HCEC 1CT (cell line): ENCODE results near the gene CRIP2.

Source experiments
- DNase-seq: peaks from one replicate; pipeline ENCODE4 v3.0.0-alpha.2; 2017

The CRIP2 gene

DNA sequence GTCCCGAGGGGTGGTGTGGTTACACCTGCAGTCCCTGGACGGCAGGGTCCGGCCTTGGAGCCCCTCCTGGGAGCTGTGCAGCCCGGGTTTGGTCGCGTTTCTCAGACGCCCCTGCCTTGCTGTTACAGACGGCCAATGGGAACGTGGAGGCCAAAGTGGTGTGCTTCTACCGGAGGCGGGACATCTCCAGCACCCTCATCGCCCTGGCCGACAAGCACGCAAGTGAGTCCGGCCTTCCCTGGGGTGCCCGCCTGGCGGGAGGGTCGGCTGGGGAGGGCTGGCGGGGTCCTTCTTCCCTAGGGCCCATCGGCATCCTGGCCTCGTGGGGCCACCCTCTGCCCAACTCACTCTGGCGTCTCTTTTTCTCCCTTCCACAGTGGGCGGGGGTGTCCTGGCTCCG, 29.3 kb upstream of the CRIP2 start:
- no peak for DNase-seq

DNA sequence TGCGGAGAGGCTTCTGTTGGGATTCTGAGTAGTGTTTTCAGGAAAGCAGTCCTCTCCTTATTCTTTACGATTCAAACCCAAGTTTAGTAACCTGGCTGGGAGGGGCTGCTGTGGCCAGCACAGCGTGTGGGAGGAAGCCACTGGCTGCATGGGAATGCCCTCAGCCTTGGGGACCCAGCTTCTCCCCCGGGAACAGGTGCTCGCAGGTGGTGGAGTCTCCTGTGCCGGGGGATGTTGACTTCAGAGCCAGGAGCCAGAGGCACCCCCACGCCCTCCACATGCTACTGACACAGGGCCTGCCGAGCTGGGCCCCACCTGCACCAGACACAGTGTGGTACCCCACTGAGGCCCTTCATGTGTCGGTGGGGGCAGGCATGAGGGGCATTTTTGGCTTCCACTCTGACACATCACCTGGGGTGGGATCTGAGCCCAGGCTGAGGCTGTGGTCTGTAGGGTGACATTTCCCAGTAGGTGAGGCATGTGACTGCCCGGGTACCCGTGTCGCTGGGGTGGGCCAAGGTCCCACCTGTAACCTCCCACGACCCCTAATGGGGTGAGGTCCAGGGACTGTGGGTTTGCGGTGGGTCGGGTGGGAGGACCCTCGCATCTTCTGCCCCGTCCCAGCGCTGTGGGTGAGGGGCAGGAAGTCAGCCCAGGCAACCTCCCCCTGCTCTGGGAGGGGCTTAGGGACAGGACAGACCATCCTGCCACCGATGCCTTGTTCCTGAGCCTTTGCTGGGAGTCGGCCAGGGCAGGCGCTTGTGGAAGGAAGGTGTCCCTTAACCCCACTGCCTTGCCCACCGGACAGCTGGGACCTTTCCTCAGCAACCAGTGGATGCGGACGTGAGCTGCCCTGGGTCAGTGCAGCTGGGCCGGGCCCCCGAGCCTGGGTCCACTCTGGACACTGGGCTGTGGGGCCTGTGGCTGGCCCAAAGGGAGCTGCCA, 28.4 kb upstream of the CRIP2 start:
- DNase-seq, result no peak

DNA sequence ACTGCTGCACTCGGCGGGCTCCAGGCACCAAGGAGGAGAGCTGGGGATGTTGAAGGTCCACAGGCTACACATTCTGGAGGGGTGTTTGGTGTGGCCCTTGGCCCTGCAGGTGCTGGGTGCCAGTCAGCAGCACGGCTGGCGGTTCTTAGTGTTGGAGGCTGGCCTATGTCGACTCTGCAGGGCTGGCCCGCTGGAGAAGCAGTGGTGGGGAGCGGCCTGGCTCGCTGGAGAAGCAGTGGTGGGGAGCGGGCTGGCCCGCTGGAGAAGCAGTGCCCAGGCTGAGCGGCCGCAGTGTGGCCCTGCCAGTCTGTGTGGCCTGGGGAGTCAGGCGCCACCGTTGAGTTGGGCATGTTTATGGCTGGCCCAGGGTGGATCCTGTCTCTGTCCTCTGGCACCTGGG, 27.6 kb upstream of the CRIP2 start:
- no peak for DNase-seq

DNA sequence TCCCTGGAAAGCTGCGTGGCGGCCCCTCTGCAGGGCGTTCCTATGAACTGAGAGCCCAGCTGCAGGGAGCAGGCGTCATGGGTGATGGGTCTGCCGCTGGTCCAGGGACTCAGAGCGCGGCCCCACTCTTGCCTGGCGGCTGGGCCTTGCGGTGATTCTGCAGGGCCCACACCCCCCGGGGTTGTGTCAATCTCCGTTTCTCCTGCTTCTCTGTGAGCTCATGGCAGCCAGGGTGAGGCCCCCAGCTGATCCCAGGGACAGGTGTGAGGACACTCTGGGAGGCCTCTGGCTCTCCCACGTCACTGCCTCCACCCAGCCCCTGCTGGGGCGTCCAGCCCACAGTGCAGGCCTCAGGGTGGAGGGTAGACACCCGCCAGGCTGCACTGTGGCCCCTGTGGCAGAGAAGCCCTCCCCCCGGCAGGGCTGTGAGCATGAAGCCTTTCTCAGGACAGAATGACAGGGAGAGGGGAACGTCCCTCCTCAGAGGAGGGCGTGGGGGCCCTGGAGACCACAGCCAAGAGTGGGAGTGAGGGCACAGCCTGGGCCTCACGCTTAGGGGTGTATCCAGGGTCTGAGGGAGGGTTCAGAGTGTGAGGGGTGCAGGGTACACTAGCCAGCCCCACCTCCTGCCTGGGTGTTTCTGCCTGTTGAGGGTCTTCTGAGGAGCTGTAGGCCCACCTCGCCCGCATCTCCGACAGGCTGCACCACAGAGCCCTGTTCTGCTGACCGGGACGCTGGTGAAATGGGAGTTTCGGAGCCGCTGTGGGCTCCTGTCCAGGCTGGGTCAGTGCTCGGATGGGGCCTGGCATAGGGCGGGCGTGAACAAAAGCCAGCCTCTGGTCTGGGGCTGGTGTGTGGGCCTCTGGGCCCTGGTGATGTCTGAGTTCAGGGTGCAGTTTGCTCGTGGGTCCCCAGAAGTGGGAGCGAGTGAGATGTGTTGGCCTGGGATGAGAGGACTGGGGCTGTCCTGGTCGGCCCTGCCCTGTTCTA, 26.7 kb upstream of the CRIP2 start:
- no peak for DNase-seq

DNA sequence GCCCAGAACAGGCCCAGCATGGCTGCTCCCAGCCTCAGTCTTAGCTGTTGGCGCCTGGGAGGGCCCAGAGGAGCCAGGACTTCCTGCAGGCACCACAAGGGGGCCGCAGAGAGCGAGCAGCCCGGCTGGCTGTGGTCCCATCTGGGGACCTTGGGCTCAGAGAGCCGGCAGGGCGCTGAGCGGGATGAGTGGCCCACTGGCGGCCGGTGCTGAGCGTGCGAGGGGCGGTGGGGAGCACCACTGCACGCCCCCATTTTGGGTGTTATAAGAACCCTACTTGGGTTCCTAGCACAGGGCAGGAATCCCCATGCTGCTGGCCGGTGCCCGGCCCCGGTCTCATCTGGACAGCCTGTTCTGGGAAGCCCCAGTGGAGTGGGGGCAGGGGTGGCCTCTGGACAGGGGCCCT, 25.9 kb upstream of the CRIP2 start:
- DNase-seq, result peak; percentile 9

DNA sequence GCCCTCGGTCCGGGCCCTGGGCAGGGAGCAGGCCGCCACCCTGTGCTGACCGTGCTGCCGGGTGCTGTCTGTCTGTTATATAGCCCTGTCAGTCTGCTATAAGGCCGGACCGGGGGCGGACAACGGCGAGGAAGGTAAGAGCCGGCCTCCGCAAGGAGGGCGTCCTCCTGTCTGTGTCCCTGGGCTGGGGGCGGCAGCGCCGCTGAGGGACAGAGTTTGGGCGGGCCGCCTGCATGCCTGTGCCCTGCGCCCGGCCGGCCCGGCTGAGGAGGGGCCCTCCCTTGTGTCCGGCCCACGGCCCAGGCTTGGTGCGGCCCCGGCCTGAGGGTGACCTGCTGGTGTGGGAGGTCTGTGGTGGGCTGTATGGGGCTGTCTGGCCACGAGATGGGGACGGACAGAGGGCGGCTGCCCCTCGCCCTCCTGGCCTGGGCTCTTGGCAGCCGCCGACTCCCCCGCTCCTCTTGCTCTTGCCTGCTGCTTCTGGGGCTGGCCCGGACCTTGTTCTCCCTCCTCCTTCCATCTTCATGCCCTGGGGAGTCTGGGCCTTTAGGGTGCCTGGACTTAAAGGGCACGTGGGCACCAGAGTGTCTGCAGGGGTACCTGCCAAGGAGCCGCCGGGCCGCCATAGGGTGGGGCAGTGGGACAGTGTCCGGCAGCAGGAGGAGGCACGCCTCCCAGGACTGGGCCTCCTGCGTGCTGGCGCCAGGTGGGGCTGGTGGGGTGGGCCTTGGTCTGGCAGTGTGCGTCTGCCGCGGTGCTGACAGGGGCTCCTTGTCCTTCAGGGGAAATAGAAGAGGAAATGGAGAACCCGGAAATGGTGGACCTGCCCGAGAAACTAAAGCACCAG, 25.1 kb upstream of the CRIP2 start:
- no peak for DNase-seq

DNA sequence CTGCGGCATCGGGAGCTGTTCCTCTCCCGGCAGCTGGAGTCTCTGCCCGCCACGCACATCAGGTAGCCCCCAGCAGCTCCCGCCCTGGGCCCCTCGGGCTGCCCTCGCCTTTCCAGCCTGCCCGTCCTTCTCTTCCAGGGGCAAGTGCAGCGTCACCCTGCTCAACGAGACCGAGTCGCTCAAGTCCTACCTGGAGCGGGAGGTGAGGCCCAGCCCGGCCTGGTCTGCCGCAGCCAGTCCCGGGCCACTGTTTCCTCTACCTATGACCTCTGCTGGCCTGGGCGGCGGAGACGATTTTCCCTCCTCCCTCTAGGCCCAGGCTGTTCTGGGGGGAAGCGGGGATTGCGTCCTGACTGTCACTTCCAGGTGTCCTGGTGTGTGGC, 24.5 kb upstream of the CRIP2 start:
- DNase-seq, result no peak

DNA sequence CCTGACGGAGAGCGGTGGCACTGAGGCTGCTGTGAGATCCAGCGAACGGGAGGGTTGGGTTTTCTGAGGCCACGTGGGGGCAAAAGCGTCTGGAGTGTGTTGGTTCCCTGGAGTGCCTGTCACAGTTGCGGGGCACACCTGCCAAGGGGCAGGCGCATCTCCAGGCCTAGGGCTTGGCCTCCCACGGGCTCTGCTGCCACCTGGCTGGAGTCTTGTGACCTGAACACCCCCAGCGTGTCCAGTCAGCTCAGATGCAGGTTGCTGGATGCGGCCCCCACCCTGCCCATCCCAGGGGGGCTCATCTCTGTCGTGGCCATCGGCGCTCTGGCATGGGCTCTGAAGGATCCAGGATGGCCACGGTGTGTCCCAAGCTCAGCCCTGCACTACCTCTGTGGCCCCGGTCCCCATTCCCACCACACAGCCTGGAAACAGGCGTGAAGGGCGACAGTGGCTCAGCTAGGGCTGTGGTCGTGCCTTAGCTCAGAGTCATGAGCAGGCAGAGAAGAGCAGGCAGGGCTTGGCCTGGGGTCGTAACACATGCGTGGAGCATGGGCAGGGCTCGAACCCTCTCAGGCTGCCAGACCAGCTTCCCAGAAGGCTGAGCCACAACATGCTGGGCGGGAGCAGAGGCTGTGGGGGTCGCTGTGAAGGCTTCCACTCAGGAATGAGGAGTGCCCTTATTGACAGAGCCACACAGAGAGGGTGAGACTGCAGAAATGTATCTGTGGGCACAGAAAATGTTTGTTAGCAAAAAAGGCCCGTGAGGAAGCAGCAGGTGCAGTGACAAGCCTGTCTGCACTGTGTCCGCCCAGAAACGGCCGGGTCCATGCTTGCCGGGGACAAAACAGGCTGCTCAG, 23.5 kb upstream of the CRIP2 start:
- DNase-seq, result no peak

DNA sequence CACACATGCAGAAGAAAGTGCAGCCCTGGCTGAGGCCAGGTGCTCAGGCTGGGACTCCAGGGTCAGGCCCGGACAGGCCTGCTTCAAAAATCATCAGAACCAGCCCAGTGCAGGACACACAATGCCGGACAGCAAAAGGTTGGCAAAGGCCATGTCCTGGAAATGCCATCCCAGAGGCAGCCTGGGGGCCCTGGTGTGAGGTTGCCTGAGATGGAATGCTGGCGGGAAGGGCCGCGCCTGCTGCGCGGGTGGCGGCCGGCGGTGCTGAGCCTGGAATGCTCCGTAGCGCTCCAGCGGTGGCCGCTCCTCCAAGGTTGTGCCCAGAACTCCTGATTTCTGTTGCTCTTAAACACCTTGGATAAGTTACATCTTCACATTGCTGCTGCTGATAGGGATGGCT, 21.7 kb upstream of the CRIP2 start:
- DNase-seq, result no peak

DNA sequence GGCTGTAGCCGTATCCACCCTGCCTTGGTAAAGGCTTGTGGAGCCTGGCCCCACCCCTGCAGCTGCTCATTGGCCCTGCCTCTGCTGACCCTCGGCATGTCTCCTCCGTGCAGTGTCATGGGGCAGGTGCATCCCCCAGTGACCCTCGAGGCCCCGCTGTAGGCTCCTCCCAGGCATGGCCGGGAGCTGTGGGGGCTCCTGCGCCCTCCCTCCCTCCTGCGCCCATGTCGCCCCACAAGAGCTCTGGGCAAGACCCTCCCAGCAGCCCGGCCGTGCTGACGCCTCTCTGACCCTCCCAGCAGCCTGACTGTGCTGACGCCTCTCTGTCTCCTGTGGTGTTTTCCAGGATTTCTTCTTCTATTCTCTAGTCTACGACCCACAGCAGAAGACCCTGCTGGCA, 20.8 kb upstream of the CRIP2 start:
- DNase-seq, result no peak

DNA sequence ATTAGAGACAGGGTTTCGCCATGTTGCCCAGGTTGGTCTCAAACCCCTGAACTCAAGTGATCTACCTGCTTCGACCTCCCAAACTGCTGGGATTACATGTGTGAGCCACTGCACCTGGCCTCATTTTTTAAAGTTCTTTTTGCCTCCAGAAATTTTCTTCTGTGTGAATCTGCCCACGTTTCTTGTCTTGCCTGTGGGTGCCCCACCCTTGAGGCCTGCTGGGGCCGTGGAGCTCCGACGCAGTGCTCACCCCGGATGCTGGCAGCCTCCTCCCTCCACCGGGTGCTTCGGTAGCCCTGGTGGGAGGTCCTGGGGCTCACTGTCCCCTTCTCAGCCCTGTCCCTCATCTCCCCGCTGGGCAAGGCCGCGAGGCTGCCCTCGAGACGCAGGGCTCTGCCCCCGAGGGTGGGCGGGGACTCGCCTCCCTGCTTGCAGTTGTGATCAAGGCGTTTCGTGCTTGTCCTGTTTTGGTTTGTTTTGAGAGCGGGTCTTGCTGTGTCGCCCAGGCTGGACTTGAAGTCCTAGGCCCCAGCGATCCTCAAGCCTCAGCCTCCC, 19.5 kb upstream of the CRIP2 start:
- no peak for DNase-seq

DNA sequence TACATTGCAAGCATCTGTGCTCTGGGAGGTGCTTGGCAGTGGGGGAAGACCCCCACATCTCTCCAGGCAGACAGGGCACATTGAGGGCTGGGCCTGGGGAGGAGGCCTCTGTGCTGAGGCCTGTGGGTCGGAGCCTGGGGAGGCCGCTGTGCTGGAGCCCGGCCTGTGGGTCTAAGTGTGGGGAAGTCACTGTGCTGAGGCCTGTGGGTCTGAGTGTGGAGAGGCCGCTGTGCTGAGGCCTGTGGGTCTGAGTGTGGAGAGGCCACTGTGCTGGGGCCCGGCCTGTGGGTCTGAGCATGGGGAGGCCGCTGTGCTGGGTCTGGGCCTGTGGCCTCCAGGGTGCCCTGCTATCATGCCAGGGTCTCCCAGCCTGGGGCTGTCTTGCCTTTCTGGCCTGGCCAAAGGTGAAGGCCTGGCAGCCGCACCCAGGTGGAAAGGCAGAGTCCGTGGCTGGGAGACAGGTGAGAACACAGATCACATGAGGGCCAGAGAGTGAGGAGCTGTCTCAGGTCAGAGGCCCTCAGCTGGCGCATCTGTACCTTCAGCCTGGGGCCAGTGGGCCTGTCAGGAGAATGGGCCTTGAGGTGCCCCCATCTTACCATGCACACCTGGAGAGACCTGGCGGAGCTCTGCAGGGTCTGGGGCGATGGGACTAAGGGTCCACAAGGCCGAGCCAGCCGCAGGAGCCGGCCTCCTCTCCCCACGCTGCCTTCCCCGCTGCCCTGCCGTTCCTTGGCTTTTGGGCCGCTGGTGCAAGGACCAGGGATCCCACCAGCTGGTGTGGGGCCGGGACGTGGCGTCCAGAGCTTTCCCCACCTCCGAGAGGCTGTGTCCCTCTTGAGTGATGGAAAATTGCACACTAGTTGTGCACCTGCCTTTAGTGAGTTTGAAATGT, 18.6 kb upstream of the CRIP2 start:
- no peak for DNase-seq

DNA sequence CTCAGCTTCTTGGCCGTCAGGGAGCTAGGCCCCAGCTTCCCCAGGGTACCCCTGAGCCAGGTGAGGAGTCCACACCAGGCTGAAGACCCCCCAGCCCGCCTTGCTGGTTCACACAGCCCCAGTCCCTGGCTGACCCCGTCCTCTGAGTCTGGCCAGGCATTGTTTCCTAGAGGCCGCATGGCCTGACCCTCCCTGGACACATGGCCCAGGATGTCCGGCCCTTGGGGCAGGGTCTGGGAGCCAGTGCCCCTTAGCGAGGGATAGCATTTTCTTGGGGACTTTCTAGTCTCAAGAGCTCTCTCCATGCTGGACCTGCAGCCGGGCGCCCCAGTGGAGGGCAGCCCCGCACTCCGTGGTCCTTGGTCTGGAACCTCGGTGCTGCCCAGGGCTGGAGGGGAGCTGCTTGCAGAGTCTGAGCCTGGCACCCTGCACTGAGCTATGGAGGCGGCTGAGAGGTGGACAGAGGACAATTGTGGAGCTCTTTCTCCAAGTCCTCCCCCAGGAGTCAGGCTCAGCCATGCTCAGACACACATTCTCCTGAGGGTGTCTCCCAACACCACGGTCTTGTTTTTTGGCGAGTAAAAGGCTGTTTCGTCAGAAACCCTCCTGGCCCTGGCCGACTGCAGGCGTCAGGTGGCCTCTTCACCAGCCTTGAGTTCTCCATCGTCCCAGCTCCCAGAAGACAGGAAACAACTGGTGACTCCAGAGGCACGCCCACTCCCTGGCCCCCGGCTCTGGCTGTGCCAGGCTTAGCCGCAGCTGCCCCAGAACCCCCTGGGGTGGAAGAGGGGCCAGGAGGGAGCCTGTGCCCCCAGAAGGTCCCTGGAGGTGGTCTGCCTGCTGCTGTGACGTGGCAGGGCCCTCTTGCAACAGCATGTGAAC, 17.6 kb upstream of the CRIP2 start:
- no peak for DNase-seq

DNA sequence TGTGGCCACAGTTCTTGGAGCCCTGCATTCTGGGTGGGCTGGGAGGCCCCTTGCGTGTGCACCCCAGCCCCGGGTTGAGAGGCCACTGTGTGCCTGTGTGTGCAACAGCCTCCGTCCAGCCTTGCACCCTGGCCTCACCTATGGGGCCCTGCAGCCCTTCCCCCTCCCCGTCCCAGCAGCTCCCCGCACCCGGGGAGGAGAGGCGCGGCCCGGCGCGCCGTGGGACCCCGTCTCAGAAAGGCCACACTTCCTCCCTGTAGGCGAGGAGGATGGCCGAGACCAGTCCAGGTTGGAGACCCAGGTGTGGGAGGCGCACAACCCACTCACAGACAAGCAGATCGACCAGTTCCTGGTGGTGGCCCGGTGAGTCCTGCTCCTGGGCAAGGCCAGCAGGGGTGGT, 16.6 kb upstream of the CRIP2 start:
- DNase-seq, result no peak

DNA sequence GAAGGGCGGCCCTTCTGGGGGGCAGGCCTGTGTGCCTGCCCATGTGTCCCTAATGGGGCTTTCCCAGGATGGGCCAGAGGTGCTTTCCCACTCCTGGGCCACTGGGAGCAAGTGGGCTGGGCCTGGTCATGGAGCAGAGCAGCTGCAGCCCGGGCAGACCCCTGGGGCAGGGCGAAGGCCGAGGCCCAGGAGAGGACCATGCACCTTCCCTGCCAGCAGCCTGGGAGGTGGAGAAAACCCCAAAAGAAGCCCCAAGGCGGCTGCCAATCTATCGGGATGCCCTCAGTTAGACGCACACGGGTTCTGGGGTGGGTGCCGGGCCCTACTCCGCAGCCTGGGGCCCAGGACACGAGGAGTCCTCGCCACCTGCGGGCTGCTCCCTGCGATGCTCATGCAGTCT, 16.1 kb upstream of the CRIP2 start:
- no peak for DNase-seq

DNA sequence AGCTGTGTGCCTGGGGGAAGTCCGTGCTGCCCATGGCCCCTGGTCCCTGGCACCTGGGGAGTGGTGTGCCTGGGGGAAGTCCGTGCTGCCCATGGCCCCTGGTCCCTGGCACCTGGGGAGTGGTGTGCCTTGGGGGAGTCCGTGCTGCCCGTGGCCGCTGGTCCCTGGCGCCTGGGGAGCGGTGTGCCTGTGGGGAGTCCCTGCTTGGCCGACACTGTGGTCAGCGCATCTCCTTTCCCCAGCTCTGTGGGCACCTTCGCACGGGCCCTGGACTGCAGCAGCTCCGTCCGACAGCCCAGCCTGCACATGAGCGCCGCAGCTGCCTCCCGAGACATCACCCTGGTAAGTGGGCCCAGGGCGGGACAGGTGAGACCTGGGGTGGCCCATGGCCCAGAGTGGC, 14.5 kb upstream of the CRIP2 start:
- no peak for DNase-seq

DNA sequence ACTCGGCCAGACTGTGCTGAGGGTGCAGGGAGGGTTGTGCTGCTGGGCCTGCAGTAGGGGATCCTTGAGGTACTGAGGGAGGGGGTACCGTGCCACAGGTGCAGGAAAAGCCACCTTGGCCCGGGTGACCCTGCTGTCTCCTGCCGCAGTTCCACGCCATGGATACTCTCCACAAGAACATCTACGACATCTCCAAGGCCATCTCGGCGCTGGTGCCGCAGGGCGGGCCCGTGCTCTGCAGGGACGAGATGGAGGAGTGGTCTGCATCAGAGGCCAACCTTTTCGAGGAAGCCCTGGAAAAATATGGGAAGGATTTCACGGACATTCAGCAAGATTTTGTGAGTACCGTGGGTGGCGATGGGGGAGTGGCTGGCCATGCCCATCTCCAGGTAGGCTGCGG, 14.0 kb upstream of the CRIP2 start:
- no peak for DNase-seq

DNA sequence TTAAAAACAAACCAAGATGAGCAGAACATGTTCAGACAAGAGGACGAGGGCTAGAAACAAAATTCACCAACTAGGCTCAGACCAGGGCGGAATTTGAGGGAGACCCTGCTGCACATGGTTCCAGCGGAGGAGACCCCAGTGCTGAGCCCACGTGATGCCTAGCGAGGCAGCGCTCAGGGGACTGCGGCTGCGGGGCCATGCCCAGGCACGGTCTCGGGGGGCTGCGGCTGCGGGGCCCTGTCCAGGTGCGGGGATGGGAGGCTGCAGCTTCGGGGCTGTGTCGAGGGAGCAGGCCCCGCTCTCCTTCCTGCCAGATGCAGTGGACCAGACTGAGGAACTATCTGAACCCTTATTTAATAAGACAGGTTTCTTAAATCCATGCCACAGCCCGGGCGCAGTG, 12.7 kb upstream of the CRIP2 start:
- no peak for DNase-seq

DNA sequence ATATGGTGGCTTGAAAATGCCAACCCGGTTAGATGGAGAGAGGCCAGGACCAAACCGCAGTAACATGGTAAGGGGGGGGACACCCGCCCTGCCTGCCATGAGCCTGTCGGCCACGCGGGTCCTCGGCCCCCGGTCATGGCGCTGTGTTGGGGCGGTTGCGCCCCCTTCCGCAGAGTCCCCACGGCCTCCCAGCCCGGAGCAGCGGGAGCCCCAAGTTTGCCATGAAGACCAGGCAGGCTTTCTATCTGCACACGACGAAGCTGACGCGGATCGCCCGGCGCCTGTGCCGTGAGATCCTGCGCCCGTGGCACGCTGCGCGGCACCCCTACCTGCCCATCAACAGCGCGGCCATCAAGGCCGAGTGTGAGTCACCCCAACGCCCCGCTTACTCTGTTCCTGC, 10.1 kb upstream of the CRIP2 start:
- DNase-seq, result no peak
